IPS DF 6.9 (cell line): ENCODE results near the gene CALHM5.
A peak's percentile ranks its signal among the peaks of the same experiment; 100 is the strongest.

Source experiments
- DNase-seq: peaks from one replicate; pipeline ENCODE4 v3.0.0-alpha.2; 2013; ENCODE audit warnings: low read depth, low spot score
- H3K27ac ChIP-seq: one replicate; pipeline ENCODE4 v1.5.1; 2013; ENCODE audit warnings: low read length, control low read depth
- H3K27me3 ChIP-seq: 2 replicates; pipeline ENCODE4 v1.6.1; 2013; ENCODE audit warnings: mild to moderate bottlenecking, low read length; ENCODE audit not compliant: control insufficient read depth, insufficient read depth
- H3K36me3 ChIP-seq: 2 replicates; pipeline ENCODE4 v1.6.1; 2013; ENCODE audit warnings: low read length; ENCODE audit not compliant: control insufficient read depth, insufficient read depth
- H3K4me1 ChIP-seq: 2 replicates; pipeline ENCODE4 v1.6.1; 2013; ENCODE audit warnings: low read length; ENCODE audit not compliant: control insufficient read depth, insufficient read depth
- H3K4me3 ChIP-seq: 2 replicates; pipeline ENCODE4 v1.5.1; 2013; ENCODE audit warnings: mild to moderate bottlenecking, low read length
- H3K9me3 ChIP-seq: 2 replicates; pipeline ENCODE4 v1.6.1; 2013; ENCODE audit warnings: low read length, inconsistent platforms; ENCODE audit not compliant: control insufficient read depth, insufficient read depth
- WGBS: extraction: QIAGEN DNeasy Blood & Tissue Kit; methylation state at CpG from one replicate; pipeline ENCODE4 v1.1.7; 2013; ENCODE audit warnings: mixed read lengths, missing lambda C conversion rate; ENCODE audit not compliant: insufficient read length, insufficient coverage; 5-methylcytosine and 5-hydroxymethylcytosine counted together

CALHM5 gene

DNA sequence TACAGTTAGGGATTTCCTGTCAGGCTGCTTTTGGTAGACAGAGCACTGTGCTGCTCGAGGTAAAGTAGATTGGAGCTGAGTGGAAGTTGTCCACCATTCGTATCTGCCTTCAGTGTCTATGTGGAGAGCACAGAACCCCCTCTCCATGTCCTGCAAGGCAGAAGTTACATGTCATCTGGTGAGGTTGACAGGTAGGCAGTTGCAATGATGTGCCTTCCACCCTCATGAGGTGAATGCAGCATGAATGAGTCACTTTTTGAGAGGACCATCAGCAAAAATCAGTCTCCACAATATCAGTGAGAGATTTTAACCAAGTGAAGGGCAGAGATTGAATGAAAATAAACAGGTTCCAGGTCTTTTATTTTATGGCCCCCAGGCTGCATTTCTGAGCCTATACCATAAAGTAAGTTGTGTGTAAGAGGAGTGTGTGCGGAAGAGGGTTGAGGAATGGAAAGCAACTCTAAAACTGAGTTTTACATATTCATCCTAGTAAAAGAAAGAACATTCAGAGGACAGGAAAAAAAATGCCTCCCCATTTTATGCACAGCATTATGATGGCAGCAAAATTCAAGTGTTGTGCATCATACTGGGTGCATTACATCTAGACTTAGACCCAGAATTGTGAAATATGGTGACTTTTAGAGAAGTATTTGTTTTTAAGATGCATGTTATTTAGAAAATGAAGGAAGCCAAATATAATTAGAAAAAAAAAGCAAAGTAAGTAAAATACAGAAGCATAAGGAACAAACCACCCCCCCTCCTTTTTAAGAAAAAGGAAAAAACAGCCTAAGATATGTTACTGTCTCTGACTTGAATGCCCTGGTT, 18.2 kb downstream of the CALHM5 start:
- no CpG with 5 or more reads among the region's 3 CpGs for WGBS
- no peak overlapping the region for H3K4me3 ChIP-seq
- no peaks in the 10 kb centered on the region for H3K9me3 ChIP-seq
- H3K4me1 ChIP-seq = peaks cover 1% of the 10 kb centered on the region; the same call in 1 of the 2 replicates
- no peaks in the 10 kb centered on the region for H3K27me3 ChIP-seq
- no peak overlapping the region for H3K27ac ChIP-seq
- H3K36me3 ChIP-seq = no peaks in the 10 kb centered on the region
- DNase-seq = no peak

DNA sequence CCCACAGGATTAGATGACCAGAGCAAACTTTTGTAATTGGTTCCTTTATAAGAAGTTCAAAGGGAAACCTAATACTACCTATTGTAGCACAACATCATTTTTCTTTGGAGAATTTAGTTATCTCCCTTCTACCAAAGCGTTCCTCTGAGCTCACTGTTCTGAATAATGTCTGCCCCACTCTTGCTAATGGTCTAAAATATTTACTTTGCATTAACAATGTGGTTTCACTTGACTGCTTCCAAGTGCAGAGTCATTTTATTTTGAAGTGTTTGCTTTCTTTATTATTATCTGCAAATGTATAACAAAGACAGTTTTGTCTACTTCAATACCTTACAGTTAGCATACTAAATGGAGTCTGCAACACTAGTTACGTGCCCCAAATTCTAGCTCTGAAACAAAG, 19.0 kb downstream of the CALHM5 start:
- Histone ChIP-seq H3K4me1 (peaks cover 1% of the 10 kb centered on the region; the same call in 1 of the 2 replicates), H3K27me3 (no peaks in the 10 kb centered on the region), H3K4me3 (no peak overlapping the region), H3K27ac (no peak overlapping the region), H3K36me3 (no peaks in the 10 kb centered on the region), H3K9me3 (no peaks in the 10 kb centered on the region)
- WGBS = no CpG with 5 or more reads among the region's 2 CpGs
- DNase-seq = no peak

DNA sequence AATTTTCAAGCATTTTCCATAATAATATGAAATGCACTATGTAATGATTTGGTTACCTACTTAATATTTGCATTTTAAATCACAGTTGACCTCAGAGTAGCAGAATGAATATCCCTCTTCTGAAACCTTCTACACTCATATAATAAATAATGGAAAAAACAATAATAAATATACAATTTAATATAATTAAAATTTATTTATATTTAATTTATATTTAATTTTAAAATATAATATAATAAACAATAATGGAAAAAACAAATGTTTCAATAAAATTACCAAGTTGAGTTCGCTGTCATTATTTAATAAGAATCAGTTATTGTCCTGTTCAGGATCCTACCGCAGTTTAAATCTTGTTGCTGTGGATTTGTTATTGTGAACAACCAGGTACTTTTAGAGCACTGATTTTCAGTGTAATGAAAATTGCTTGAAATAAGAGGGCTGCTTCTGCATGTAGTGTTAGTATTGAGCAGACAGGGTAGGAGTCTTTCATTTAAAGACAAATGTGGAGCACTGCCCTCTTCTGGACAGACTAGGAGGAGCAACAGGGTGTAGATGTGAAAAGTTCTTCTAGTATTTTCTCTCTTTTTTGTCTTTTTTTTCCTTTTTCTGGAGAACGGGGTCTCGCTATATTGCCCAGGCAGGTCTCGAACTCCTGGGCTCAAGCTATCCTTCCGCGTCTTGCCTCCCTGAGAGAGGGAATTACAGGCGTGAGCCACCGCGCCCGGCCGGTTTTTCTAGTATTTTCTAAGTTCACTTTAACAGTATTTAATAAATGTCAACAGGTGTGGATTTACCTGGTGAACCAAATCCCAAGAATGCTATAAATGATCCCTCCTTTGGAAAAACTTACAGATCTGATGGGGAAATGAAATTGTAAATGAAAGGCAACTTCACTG, 20.5 kb downstream of the CALHM5 start:
- no peaks in the 10 kb centered on the region for H3K36me3 ChIP-seq
- H3K9me3 ChIP-seq = no peaks in the 10 kb centered on the region
- H3K27me3 ChIP-seq = no peaks in the 10 kb centered on the region
- H3K27ac ChIP-seq = no peak overlapping the region
- no peak overlapping the region for H3K4me3 ChIP-seq
- peak; percentile 61 for DNase-seq
- no CpG with 5 or more reads among the region's 12 CpGs for WGBS
- peaks cover 1% of the 10 kb centered on the region; the same call in 1 of the 2 replicates for H3K4me1 ChIP-seq

DNA sequence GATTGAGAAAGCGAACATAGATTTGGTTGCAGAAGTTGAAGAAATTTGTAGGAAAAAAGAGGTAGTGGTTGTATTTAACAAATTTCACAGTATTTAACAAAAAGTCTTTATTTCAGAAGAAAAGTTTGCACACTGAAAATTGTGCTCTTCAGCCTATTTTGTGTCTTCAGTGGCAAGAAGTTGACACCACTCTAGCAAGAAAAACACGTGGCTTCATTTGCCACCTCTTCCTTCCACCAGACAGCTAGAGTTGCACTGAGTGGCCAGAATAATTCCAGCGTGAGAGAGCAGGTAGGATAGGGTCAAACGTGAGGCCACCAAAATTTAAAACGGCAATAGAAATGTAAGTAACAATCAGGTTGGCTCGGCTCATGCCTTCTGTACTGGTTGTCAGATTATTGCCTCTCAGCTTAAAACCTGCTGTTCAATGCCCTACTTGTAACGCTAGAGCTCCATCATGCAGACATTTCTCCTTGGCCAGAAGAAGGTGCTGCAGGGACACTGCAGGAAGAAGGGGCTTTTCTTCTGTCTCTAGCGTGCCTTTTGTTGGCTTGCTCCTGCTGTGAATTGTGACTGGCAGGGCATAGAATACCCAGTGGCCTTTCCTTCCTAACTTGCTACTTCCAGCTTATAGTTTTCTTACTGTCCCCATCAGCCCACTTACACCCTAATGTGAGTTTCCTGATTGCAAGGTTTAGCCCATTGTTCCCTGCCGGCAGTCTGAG, 22.0 kb downstream of the CALHM5 start:
- Histone ChIP-seq H3K4me1 (peaks cover 1% of the 10 kb centered on the region; the same call in 1 of the 2 replicates), H3K27ac (no peak overlapping the region), H3K4me3 (no peak overlapping the region), H3K36me3 (no peaks in the 10 kb centered on the region), H3K27me3 (no peaks in the 10 kb centered on the region), H3K9me3 (no peaks in the 10 kb centered on the region)
- DNase-seq = no peak
- WGBS = 100% methylated on average over 1 of the region's 9 CpGs

DNA sequence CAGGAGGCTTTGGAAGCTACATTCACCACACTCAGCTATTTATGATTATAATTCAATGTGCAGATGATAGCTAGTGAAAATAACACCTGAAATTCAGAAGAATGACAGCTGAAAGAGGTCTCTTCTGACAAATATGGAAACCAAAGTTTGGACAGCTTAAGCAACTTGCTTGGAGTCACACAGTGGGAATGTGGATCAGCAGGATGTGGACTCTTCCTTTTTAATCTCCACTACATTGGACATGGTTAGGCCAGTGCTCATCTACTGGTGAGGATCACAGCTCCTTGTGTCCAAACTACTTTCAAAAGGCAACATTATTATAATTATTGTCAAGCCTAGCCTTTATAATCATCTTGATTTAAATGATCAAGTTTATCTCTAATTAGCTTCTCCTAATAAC, 23.7 kb downstream of the CALHM5 start:
- Histone ChIP-seq H3K4me1 (no peaks in the 10 kb centered on the region; the same call in 1 of the 2 replicates), H3K27me3 (no peaks in the 10 kb centered on the region), H3K36me3 (no peaks in the 10 kb centered on the region), H3K9me3 (no peaks in the 10 kb centered on the region), H3K4me3 (no peak overlapping the region), H3K27ac (no peak overlapping the region)
- no peak for DNase-seq

DNA sequence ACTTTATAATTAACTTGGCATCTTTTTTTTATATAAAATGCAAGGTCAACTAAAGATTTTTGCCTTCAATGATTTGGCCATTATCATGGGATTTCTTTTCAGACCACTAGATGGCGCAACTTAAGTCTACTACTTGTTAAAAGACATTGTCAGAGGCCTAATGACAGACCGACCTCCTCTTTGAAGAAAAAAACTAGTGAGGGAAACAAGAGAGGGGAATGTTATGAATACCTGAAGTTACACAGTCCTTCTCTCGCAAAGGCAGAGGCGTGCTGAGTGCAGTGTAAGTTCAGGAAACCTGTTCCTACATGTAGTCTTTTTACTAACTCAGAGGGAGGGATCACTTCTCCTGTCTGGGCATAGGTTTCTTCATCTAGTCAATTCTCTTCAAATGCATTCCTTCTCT, 24.8 kb downstream of the CALHM5 start:
- Histone ChIP-seq H3K36me3 (no peaks in the 10 kb centered on the region), H3K4me1 (no peaks in the 10 kb centered on the region; the same call in 1 of the 2 replicates), H3K9me3 (no peaks in the 10 kb centered on the region), H3K27me3 (no peaks in the 10 kb centered on the region), H3K4me3 (no peak overlapping the region), H3K27ac (no peak overlapping the region)
- no peak for DNase-seq
- no CpG with 5 or more reads among the region's 4 CpGs for WGBS

DNA sequence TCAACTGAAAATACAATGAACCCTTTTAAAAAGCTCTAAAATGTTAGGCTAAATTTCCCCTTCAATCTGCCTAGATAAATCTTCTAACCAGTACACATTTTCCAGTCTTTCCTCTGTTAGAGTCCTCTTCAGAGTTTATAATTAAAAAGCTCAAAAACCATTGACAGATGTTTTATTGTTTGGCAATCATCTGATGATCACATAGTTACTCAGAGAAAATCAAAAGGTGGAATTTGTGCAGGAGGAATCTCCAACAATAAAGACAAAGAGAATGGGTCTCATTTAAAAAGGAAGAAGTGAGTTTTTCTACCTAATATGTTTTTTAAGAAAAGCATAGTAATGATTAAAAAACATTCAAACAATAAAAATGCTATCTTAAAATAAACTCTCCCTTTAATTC, 31.0 kb downstream of the CALHM5 start:
- Histone ChIP-seq H3K36me3 (no peaks in the 10 kb centered on the region), H3K4me1 (no peaks in the 10 kb centered on the region), H3K27ac (no peak overlapping the region), H3K27me3 (no peaks in the 10 kb centered on the region), H3K9me3 (no peaks in the 10 kb centered on the region), H3K4me3 (no peak overlapping the region)
- DNase-seq = no peak

DNA sequence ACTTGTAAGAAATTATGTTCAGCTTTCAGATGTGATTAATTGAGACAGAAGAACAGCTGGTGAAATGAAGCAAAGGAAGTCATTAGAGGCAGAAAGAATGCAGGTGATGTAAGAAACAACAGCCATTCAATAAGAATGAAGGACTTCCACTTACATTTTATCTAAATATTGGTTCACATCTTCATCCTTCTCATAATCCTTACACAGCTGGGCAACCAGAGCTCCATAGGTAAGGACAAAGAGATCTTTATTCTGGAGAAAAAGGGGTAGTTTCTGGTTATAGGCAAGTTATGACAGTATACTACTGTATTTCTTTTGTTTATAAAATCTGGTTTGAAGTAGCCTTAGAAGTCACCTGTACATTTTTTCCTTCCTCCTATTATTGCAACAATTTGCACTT, 31.7 kb downstream of the CALHM5 start:
- Histone ChIP-seq H3K36me3 (no peaks in the 10 kb centered on the region), H3K4me3 (no peak overlapping the region), H3K4me1 (no peaks in the 10 kb centered on the region), H3K27me3 (no peaks in the 10 kb centered on the region), H3K9me3 (no peaks in the 10 kb centered on the region), H3K27ac (no peak overlapping the region)
- no peak for DNase-seq

DNA sequence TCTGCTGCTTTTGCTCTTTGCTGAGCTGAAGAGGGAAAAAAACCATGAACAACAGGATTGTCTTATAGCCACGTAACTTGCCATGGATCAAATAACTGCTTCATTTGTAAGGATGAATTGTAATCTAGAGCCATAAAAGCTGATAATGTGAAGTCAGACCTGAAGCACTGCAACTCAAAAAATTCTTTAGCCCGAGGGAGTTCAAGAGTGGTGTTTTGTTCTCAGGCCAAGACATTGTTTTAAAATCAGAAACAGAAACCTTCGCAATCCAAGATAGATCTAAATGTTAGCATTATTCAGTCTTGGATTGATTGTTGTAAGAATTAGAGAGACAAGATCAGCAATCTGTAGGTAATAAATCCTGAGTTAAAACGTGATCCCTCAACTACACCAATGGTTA, 34.2 kb downstream of the CALHM5 start, which contains the start of gene TRAPPC3L:
Gene TRAPPC3L (minus strand): TSS at position 34 of the 400 bp plus-strand sequence. CDS start 170 bp downstream, outside the sequence.
- no peaks in the 10 kb centered on the region for H3K27me3 ChIP-seq
- DNase-seq = no peak
- no peaks in the 10 kb centered on the region for H3K36me3 ChIP-seq
- H3K4me3 ChIP-seq = no peak within 1 kb of the TSS
- H3K27ac ChIP-seq = no peak within 1 kb of the TSS
- WGBS = no CpG with 5 or more reads among the region's 4 CpGs
- H3K4me1 ChIP-seq = no peaks in the 10 kb centered on the region
- no peaks in the 10 kb centered on the region for H3K9me3 ChIP-seq

DNA sequence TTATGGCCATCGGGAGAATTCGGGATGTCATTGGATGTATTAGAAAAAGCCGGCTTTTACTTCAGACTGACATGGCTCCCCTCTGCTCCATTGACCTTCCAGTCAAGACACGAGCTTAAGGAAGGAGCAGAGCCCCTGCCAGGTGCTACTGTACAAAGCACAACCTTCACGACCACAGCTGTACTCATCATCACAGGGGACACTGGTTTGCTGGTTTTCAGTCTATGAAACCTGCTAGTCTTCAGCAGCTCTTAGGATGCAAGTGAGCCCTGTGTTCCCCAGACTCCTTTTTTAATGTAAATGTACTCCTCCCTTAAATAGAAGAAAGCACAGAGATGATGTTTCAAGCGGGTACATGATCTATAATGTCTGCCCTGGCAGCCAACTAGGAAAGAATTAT, 35.9 kb downstream of the CALHM5 start:
- no CpG with 5 or more reads among the region's 6 CpGs for WGBS

More for the DNA sequence above, 35.9 kb downstream of the CALHM5 start:
- H3K27ac ChIP-seq = no peak overlapping the region
- H3K9me3 ChIP-seq = no peaks in the 10 kb centered on the region
- H3K36me3 ChIP-seq = no peaks in the 10 kb centered on the region
- H3K4me3 ChIP-seq = no peak overlapping the region
- no peaks in the 10 kb centered on the region for H3K4me1 ChIP-seq
- no peak for DNase-seq
- H3K27me3 ChIP-seq = no peaks in the 10 kb centered on the region
